ENCODE data around the gene MUC2.

The MUC2 gene

DNA sequence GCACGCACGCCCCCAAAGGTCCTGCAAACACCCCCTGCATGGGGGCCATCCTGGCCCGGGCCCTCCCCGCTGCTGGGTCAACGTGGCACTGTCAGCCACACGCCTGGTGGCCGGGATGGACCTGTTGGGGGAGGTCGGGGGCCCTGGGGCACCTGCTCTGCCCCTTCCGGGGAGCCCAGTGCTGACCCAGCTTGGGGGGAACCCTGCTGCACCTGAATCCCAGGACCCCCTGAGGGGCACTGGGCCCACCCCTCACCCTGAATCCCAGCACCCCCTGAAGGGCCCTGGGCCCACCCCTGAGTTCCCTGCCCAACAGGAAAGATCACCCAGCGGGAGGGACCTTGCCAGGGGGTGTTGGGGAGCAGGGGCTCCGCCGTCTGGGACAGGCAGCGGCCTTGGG lies 37.7 kb upstream of the MUC2 start:
- no peak for DNase-seq

DNA sequence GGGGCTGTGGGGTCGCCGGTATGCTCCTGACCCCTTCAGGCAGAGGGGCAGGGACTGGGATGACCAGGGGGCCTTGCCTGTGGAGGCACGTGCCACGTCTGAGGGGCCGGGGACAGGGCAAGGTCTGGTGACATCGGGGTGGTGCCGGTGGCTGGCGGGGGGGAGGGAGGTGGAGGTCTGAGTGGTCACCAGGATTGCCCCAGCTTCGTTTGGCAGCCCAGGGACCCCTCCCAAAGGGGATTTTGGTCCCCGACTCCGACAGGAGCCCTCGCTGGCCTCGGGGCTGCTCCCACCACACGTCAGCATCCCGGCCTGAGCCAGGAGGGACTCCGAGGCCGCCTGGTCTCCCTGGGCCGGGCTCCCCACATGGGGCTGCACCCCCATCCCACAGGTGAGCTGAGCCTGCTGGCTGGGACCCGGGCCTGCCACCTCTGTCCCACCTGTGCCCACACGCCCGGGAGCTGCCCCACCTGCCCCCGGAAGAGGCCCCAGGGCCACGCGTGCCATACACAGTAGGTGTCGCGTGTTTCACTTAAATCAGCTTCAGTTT lies 37.1 kb upstream of the MUC2 start:
- no peak for DNase-seq

DNA sequence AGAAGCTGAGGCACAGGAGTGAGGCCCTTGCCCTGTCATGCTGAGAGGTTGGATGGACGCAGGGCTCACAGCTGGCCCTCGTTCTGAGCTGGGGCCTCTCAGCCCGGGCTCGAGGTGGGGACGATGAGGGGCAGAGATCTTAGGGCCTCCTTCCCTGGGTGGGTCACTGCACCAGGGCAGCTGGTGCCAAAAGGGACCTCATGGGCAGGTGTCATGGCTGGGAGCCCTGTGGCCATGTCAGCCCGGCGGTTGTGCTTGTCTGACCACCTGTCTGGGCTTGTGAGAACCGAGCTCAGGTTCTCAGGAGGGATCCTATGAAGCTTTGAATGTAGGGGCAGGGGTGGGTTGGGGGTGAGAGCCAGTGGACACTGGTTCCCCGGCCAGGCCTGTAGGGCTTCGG lies 36.3 kb upstream of the MUC2 start:
- no peak for DNase-seq

DNA sequence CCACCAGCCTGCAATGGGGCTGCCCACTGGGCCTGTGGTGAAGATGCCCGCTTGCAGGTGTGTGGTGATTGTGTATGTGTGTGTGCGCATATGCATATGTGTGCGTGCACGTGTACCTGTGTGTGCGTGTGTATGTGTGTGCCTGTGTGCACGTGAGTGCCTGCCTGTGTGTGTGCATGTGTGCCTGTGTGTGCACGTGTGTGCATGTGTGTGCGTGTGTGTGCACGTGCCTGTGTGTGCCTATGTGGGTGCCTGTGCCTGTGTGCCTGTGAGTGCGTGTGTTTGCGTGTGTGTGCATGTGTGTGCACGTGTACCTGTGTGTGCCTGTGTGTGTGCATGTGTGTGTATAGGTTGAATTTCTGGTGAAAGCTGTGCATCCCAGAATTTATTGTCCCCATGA lies 35.8 kb upstream of the MUC2 start:
- no peak for DNase-seq

DNA sequence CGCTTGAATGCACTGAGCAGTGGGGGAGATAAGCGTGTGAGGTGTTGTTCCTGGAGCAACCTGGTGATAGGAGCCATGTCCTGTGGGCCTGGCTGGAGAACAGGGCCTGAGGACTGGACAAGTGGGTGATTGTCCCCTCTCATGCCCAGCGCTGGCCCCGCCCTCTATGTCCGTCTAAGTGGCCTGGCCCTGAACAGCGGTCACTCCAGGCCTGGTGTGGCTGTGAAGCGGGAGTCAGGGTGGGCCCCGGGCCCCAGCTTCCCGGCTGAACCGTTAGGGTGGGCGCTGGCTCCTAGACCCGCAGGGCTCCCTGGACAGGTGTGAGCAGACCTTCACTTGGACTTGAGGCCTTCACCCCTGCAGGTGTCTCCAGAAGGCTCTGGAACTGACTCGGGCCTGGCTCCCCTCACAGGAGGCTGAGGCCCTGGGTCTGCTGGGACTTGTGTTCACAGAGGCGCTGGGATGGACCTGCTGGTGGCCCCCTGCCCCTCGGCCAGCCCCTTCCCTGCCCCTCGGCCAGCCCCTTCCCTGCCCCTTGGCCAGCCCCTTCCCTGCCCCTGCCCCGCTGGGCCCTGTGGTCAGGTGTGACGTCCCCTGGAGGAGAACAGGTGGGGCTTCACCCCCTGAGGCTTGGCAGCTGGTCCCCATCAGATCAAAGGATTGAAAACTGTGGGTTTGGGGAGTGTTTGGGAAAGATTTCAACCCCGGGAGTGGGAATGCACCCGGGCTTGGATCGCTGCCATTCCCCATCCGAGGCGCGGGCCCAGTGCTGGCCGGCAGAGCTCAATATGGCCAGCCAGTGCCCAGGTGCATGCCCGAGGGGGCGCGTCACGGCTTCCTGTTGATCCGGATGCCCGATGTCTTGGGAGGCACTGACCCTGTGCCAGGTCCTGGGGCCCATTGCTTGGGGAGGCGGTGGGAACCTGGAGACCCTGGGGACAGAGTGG lies 34.9 kb upstream of the MUC2 start:
- DNase-seq, result no peak

DNA sequence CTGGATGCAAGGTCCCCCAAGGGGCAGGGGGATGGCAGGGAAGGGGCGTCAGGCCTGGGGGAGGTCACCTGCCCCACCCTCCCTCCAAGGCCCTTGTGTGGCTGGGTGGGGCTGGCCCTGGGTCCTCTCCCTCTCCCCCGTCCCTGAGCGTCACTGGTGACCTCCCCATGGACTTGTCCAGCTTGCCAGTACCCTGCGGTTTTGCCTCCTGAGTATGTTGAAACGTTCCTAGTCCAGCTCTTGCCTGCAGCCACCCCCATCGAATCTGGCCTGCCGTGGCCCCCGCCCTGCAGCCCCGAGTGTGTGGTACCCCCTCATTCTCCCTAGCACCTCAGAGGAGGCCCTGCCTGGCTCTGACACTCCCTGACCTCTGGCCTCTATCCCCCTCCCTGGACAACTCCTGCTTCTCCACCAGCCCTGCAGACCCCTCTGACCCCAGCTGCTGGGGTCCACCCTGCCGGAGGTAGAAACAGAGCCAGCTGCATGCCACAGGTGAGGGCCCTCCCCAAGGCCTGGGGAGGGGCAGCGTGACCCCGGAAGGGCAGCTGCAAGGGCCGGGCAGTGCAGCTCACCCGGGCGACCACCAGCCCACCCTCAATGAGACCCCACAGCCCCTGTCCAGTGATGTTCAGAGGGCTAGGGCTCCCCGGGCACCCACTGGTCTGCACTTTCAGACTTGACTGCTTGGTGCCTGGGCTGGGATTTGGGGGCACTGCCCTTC lies 34.1 kb upstream of the MUC2 start:
- no peak for DNase-seq

DNA sequence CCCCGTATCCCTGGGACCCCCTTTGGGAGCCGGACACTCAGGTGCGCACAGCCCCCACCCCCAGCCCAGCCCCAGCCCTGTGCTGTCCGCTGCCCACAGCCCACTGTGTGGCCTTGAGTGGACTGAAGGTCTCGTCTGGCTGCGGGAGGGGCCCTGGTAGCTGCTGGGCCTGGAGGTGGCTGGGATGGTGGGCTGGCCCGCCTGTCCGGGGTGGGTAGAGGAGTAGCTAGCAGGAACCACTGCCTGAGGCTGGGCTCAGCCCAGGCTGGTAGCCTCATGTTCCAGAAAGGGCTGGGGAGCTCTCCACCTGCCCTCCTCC lies 33.6 kb upstream of the MUC2 start:
- DNase-seq, result no peak

DNA sequence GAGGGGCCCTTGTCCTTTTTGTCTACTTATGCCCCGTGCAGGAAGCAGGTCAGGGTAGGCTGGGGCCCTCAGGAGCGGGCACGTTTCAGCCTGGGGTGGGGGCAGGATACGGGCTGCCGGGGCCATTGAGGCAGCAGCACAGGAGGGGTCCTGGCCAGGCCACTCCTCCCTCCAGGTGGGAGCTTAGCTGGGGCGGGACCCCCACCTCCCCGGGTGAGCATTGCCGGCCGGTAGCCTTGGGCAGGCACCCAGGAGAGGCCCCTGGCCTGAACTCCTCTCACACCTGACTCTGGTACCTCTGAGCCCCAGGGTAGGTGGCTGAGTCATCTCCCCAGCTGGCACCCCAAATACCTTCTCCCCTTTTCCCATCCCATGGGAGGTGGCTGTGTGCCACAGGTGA lies 33.2 kb upstream of the MUC2 start:
- DNase-seq, result no peak

DNA sequence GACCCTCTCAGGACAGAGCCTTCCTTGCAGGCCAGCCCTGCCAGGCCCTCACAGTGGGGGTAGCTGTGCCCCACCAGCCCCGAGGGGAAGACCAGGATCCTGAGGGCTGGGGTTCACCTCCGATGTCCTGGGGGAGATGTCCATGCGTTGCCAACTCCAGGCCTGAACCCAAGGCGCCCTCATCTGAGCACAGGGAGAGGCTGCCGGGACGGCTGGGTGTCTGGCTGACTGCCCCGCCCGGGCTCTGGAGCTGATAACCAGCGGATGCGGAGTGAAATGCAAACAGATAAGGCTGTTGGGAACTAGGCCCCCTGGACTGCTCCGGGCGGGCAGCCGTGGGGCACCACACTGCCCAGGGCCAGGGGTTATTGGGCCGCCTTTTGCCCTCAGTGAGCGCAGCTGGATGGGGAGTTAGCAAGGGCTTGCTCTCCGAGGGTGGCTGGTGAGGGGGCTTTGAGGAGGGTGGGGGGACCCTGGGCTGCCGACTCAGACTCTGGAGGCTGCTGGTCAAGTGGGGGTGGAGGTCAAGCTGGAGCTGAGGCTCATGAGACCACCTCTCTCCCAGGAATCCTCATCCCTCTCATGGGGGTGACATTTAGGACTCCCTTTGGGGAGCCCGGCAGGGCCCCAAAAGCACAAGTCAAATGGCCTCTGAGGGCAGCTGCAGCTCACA lies 32.6 kb upstream of the MUC2 start:
- DNase-seq, result no peak

DNA sequence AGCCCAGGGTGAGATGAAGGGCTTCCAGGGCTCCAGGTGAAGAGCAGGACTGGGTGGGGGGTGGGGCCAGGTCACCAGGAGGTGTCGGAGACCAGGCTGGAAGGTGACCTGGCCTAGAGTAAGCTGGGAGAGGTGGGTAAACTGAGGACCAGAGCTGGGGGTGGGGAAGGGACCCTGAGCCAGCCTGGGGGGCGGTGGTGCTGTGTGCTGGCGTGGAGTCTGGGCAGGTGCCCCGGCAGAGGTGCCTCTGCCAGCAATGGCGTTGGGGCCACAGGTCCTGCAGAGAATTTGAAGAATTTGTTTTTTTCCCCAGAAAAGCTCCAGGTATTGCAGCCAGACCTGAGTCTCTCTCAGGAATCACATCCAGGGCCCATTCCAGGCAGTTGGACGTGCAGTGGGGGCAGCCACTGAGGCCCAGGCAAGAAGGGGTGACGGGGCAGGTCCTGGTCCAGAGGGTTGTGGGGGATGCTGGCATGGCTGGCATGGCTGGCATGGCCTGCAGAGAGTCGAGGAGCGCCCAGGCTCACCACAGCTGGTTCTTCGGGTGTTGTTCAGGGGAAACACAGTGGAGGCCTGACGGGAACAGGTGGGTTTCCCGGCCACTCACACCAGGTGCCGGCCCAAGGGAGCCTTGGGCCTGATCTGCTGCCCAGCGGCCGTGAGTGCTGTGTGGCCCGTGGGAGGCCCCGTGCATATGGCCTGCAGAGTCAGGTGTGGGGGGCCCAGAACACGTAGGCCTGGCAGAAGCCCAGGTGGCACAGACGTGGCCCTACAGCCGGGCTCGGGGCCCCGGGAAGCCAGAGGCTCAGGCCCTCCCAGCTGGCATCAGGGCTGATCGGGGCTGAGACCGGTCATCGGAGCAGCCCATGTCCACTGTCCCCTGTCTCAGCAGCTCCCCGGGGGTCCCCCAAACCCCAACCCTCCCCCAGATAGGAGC lies 31.8 kb upstream of the MUC2 start:
- no peak for DNase-seq

DNA sequence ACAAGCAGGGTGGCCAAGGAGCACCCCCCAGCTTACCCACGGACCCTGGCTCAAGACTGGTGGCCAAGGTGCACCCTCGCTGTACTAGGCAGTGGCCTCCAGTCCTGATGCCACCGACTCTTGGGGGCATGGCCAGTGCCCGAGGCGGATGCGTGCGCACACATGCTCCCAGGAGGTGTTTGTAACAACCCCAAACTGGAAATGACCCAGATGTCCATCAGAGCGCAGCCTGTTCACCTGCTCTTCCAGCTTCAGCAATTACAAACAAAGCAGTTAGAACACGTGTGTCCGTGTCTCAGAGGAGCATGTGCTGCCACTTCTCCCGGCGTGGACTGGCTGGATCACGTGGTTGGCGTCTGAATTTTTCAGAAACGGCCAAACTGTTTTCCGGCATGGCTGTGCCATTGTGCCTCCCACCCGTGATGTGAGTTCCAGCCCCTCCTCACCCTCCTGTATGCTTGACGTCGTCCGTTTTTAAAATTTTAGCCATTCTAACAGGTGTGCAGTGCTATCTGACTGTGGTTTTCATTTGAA lies 31.0 kb upstream of the MUC2 start:
- DNase-seq, result no peak

DNA sequence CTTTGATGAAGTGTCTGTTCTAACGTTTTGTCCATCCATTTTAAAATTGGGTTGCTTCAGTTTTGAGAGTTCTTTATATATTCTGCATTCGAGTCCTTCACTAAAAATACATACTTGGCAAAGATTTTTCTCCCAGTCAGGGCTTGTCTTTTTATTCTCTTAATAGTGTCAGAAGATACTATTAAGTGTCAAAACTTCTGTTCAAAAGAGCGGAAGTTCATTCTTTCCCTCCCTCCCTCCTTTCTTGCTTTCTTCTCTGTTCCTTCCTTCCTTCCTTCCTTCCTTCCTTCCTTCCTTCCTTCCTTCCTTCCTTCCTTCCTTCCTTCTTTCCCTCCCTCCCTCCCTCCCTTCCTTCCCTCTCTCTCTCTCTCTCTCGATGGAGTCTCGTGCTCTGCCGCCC lies 30.5 kb upstream of the MUC2 start:
- no peak for DNase-seq

DNA sequence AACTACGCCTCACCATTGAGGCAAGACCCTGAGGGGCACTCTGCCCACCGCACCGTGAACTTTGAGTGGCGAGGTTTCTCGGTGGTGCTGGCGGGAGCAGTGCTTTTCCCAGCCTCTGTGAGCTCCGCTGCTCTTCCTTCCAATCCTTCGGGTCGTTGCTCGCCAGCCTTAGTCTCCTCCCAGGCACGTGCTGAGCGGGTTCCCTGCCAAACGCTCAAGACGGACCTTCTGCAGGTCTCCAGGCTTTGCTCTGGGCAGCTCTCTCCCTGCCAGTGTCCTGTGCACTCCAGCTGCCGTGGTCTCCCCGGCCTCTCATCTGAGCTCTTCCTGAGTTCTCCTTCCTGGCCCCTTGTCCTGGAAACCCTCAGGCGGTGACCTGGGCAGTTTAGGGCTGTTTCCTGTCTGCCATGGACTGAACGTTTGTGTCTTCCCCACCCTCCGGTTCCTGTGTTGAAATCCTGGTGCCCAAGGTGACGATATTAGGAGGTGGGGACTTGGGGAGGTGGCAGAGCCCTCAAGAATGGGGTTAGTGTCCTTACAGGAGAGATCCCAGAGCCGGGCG lies 27.0 kb upstream of the MUC2 start:
- DNase-seq, result no peak

DNA sequence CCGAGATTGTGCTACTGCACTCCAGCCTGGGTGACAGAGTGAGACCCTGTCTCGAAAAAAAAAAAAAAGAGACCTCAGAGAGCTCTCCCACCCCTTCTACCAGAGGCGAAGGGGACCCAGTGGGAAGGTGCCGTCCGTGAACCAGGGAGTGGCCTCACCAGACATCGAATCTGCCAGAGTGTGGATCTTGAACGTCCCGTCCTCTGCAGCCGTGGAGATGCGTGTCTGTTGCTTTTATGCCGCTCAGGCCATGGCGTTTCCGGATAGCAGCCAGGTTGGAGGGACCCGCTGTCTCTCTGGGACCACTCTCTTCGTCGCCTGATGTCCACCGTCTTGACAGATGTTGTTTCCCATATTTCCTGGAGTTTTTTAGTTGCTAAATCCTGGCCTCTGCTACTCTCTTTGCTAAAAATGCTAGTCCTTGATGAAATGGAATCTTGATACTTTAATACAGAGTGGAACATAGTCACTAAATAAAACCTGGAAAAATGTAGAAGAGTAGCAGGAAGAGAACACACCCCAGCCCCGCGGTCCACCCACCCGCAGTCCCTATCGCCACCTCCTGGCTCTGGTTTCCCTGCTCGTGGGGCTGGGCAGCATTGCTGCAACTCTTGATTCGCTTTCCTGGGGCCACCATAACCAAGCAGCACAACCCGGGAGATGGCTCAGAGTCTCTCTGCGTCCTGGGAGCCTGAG lies 26.2 kb upstream of the MUC2 start:
- no peak for DNase-seq

DNA sequence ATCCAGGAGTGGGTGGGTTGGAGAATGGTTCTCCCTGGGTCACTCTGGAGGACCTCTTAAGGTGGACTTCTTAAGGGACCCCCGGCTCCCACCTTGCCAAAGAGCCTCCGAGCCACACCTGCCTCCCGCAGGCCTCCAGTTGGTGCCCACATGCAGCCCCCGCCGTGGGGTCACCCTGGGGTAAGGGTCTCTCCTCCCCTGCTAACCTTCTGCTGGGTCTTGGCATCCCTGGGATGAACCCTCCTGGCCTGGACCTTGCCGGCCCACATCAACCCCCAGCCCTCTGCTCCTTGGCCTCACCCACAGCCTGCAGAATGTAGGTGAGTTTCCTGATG lies 25.6 kb upstream of the MUC2 start:
- no peak for DNase-seq

DNA sequence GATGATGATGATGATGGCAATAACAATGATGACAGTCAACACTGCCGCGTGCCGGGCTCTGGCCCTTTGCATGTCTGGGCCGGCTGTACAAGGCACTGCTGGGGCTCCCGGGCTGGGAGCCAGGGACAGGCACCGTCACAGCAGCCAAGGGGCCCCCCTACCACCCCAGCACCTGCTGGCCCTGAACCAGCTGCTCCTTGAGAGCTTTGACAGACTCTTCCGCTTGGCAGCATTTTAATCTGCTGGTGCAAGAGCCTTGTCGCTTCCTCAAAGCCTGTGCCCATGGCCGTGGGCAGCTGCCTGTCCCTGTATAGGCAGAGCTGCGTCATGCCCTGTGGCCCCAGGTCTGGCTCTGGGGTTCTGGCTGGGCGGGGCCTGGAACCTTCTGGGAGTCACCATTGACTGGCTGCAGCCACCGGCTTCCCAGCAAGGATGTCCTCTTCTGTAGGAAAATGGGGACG lies 25.2 kb upstream of the MUC2 start:
- DNase-seq, result no peak

DNA sequence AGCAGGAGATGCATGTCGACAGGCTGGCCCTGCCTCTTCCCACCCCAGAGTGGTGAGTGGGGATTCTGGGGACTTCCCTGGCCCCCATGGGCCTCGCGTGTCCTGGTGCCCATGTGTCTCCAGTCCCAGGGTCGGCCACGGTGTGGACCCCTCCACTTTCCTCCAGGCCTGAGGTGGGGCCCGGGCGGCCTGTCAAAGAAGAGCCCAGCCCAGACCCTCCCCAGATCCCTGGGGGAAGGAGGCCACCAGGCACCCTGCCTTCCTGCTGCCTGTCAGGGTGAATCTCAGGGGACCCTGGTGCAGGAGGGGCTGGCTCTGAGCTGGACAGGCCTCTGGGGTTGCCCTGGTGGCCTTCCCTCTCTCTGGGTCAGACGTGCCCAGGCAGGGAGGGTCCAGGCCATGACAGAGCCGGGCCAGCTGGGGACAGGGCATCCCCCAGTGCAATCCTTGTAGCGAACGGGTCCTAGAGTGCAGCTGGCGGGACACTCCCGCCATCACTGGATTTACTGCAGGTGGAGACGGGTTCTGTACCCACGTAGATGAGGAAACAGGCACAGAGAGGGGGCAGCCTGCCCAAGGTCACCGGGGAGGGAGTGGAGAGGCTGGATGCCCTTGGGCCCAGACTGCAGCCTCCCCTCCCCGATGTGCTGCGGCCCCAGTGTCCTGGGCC lies 24.6 kb upstream of the MUC2 start:
- no peak for DNase-seq

DNA sequence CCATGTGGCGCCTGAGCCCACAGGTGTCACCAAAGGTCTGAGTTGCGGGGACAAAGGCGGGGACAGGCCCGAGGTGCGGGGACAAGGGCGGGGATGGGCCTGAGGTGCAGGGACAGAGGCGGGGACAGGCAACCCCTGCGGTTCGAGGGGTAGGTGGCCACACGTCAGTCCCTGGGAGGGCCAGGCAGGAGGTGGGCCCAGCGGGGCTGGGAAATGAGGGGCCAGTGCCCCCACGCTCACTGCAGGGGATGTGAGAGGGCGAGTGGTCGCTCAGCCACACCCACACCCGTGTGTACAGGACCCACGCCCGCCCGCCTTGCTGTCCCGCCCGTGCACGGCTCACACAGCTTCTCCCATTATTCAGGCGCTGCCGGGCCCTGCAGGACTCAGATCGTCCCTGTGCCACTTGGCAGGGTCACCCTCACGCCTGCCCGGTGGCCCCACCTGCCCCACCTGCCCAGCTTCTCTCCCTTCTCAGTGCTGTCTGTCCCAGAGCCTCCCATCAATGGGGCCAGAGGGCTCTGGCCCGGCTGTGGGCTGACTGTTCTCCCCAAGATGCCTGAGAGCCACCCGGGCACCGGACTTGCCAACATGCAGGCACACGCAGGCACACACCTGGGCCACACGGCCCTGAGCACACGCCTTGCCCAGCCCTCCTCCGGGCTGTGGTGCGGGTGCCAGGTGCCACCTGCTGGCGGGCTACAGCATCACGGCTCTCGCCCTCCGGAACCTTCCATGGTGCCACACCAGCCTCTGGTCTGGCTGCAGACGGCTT lies 23.9 kb upstream of the MUC2 start:
- peak; percentile 45 for DNase-seq

DNA sequence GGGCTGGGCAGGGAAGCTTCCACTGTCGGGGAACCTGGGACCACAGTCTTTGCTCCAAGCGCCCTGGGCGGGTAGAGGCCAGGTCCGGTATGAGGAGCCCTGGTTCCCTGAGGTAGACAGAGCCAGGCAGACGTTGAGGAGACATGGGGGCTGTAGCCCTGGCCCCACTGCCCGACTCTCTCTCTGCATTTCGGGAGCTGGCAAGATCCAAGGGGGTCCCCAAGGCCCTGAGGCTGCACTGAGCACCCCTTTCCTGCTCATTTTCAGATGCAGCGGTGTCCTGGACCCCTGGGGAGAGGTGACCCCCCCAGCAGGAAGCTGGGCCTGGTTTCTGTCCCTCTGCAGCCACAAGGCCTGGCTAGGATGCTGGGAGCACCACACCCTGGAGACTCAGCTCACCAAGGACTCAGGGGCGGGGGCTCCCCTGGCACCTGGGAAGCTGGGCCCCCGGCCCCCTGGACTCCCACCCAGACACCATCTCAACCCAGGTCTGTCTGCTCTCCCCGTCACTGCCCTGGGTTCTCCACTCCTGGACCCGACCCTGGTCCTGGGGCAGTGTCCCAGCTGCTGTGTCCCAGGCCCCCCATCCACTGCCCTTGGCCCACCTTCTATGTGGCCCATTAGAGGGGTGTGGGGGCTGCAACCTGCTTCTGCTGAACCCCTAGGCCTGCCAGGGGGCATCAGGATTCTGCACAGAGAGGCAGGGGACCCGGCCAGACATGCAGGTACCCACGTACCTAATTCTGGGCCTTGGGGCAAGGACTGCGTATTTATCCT lies 23.1 kb upstream of the MUC2 start:
- DNase-seq, result no peak
